NCI-H748 (cell line): ENCODE data around the gene GCLC.
"Not testable (repeated sequence)": the region's sequence is repeated elsewhere in the genome, so short reads cannot be mapped to it uniquely, and the experiment has no call there.

Experiments used
- DNase-seq: peaks from one replicate; lab custom pipeline; 2025; ENCODE audit not compliant: unreplicated experiment; lab: John Stamatoyannopoulos, UW

The GCLC gene

GRCh38 chr6:53495506-53496499, 49.1 kb downstream of the GCLC start:
- DNase-seq = no peak

GRCh38 chr6:53494076-53494475, 50.8 kb downstream of the GCLC start:
- DNase-seq = no peak

- DNase-seq = no peak
Measured at GRCh38 chr6:53493635-53494025, 51.3 kb downstream of the GCLC start.

- peak; percentile 67 for DNase-seq
Measured at GRCh38 chr6:53492860-53493634, 51.9 kb downstream of the GCLC start.

GRCh38 chr6:53487080-53487479, 57.8 kb downstream of the GCLC start:
- no peak for DNase-seq

- DNase-seq = no peak
Measured at GRCh38 chr6:53486679-53487078, 58.2 kb downstream of the GCLC start.

- peak; percentile 74 for DNase-seq
Measured at GRCh38 chr6:53484476-53485280, 60.2 kb downstream of the GCLC start.

GRCh38 chr6:53483423-53484353, 61.2 kb downstream of the GCLC start:
- no peak for DNase-seq

- no peak for DNase-seq
Measured at GRCh38 chr6:53481323-53481722, 63.6 kb downstream of the GCLC start.

GRCh38 chr6:53480774-53481173, 64.1 kb downstream of the GCLC start:
- not testable (repeated sequence) for DNase-seq

GRCh38 chr6:53479871-53480270, 65.0 kb downstream of the GCLC start:
- no peak for DNase-seq

- no peak for DNase-seq
Measured at GRCh38 chr6:53476964-53477363, 67.9 kb downstream of the GCLC start.

- no peak for DNase-seq
Measured at GRCh38 chr6:53474010-53474409, 70.9 kb downstream of the GCLC start.

GRCh38 chr6:53469163-53469562, 75.7 kb downstream of the GCLC start:
- no peak for DNase-seq

GRCh38 chr6:53466257-53466656, 78.6 kb downstream of the GCLC start:
- DNase-seq = no peak

- no peak for DNase-seq
Measured at GRCh38 chr6:53465732-53466131, 79.2 kb downstream of the GCLC start.

- DNase-seq = no peak
Measured at GRCh38 chr6:53464927-53465460, 79.9 kb downstream of the GCLC start.

- no peak for DNase-seq
Measured at GRCh38 chr6:53464483-53464882, 80.4 kb downstream of the GCLC start.

- DNase-seq = peak; percentile 91
Measured at GRCh38 chr6:53461696-53462095, 83.2 kb downstream of the GCLC start.
